PC-9 (cell line): ENCODE results near the gene PAH.

Experiments used
- CTCF ChIP-seq: fragments of 200-600 bp; sonication (generic); conservative IDR thresholded peaks from 2 replicates; pipeline ENCODE4 v1.6.1; 2017; ENCODE audit warnings: mixed run types, antibody characterized with exemption, mild to moderate bottlenecking, moderate library complexity
- EZH2 ChIP-seq: fragments of 200-600 bp; sonication (generic); IDR thresholded peaks from 2 replicates; pipeline ENCODE4 v1.8.0; 2017; ENCODE audit warnings: antibody characterized with exemption, low read depth

- TF ChIP-seq EZH2 (no peak), CTCF (no peak)
Observed at GRCh38 chr12:102917026-102917787, at the start of gene PAH.
